ENCODE data around the gene KEAP1.
A peak's percentile ranks its signal among the peaks of the same experiment; 100 is the strongest.
"Not testable (repeated sequence)": the region's sequence is repeated elsewhere in the genome, so short reads cannot be mapped to it uniquely, and the experiment has no call there.

The KEAP1 gene

DNA sequence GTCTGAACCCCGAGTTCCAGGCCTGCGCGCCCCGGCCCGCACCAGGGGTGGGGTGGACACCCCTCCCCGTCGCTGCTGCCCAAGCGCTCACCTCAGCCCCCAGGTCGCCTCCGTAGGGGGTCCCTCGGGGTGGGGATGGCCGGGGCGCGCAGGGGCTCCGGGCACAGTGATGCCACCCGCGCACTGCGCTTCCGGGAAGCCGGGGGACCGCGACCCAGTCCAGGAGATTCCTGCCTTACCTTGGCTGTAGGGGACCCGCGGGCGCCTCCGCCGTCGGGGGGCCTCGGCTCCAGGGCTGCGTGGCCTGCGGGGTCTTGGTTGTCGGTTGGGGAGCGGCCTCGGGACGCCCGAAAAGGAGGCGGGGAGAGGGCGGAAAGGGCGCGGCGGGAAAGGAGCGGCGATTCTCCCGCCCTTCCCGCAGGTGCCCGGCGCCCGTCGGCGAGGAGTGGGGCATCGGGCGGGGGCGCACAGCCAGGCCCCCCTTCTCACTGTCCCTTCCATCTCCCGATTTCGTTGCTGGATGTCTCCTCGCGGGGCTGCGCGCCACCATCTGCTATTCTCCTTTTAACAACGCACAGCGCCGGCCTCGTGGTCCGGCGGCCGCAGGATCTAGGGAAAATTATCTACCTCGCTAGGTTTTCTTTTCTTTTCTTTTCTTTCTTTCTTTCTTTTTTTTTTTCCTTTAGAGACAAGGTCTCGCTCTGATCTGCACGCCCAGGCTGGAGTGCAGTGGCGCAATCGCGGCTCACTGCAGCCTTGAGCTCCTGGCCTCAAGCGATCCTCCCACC, at the start of gene KEAP1:
Gene KEAP1 (minus strand): TSS at position 355 of the 788 bp plus-strand sequence. CDS start 3,323 bp downstream, outside the sequence.
- DNase-seq (ENCODE audit: low spot score): no peak

DNA sequence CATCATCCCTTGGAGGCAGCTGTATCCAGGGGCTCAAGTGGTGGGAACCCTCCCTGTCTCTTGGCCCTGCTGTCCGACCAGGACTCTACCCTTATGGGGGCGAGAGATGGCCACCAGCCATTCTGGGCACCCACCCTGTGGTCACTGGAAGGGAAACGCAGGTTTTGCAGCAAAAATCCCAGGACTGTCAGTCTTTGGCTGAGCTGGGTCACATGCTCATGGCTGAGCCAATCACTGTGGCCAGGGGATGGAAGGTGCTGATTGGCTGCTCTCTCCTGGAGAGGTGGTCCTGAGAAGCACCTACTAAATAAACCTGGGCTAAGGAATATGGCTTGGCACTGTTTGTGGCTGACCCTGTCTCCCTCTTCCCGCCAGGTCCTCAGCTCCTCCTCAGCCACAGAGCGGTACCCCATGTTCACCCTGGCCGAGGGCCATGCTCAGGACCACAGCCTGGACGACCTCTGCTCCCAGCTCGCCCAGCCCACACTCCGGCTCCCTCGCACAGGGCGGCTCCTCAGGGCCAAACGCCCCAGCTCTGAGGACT, 49.4 kb upstream of the KEAP1 start:
- DNase-seq (ENCODE audit: low spot score): no peak

DNA sequence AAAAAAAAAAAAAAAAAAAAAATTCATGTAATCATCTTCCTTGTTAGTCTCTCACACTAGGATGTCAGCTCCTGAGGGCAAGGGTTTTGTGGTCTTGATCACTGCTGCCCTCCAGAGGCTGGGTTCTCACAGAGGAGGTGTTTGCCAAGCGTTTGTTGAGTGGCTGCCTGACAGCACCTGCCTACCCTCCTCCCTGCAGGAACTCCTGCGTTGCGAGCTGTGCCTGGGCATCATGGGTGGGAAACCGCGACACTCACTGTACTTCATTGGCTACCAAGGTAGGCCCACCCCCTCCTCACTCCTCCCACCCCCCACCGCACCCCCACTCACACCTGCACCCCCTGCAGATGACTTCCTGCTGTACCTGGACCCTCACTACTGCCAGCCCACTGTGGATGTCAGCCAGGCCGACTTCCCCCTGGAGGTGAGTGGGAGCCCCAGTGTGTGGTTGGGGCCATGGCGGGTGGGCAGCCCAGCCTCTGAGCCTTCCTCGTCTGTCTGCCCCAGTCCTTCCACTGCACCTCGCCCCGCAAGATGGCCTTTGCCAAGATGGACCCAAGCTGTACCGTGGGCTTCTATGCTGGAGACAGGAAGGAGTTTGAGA, 48.6 kb upstream of the KEAP1 start:
- DNase-seq (ENCODE audit: low spot score): peak; percentile 49

DNA sequence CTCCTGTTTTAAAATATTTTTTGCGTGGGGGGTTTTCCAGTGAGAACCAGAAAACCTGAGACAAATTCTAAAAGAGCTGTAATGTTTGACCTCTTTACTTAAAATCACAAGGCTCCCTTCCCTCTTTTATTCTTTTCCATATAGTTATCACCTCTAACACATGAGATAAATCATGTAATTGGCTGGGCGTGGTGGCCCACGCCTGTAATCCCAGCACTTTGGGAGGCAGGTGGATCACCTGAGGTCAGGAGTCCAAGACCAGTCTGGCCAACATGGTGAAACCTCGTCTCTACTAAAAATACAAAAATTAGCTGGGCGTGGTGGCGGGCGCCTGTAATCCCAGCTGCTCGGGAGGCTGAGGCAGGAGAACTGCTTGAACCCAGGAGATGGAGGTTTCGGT, 47.9 kb upstream of the KEAP1 start:
- DNase-seq (ENCODE audit: low spot score): not testable (repeated sequence)

DNA sequence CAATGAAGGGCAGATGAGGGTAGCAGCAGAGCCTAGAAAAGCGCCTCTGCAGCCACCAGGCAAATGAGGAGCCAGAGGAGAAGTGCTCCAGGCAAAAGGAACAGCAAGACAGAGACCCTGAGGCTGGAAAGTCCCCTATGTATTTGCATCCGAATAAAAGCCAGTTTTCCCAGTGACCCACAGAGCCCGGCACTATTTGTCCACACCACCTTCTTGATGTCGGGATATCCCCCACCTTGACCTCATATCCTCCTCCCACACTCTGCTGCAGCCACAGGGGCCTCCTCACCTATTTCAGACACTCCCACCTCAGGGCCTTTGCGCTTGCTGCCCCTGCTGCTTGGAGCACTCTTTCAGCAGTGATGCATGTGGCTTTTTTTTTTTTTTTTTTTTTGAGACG, 47.2 kb upstream of the KEAP1 start:
- no peak for DNase-seq (ENCODE audit: low spot score)

DNA sequence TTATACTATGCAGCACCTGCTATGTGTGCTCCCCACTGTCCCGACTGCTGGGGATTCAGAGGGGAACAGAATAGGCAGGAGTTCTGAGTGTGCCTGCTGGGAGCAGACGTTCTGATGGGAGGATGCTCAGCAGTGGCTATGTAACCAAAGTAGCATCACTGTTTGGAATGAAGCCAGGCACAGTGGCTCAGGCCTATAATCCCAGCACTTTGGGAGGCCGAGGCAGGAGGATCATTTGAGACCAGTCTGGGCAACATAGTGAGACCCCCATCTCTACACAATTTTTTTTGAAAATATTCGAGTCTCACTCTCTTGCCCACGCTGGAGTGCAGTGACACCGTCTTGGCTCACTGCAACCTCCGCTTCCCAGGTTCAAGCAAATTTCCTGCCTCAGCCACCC, 46.6 kb upstream of the KEAP1 start:
- DNase-seq (ENCODE audit: low spot score): no peak

DNA sequence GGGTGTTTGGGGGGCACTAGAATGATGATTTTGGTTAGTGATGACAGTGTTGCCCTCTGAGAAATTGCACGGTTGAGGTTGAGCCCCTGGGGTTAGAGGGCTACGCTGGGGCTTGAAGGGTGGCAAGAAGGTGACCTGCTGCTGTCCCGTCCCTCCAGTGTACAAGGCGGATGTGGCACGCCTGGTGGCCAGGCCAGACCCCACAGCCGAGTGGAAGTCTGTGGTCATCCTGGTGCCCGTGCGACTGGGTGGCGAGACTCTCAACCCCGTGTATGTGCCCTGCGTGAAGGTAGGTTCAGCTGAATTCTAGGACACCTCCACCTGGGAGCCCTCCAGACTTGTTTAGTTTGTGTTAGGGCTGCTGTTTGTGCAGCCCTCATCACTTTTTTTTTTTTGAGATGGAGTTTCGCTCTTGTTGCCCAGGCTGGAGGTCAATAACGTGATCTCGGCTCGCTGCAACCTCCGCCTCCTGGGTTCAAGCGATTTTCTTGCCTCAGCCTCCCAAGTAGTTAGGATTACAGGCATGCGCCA, 45.7 kb upstream of the KEAP1 start:
- no peak for DNase-seq (ENCODE audit: low spot score)

DNA sequence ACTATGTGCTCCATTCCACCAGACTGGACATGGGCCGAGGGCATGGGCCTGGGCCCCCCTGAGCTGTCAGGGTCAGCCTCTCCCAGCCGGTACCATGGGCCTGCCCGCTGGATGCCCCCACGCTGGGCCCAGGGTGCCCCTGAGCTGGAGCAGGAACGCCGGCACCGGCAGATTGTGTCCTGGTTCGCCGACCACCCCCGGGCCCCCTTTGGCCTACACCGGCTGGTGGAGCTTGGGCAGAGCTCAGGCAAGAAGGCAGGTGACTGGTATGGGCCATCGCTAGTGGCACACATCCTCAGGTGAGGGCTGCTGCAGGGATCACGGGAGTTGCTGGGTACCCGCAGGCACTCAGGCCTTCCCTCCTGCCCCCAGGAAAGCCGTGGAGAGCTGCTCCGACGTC, 43.7 kb upstream of the KEAP1 start:
- DNase-seq (ENCODE audit: low spot score): no peak

DNA sequence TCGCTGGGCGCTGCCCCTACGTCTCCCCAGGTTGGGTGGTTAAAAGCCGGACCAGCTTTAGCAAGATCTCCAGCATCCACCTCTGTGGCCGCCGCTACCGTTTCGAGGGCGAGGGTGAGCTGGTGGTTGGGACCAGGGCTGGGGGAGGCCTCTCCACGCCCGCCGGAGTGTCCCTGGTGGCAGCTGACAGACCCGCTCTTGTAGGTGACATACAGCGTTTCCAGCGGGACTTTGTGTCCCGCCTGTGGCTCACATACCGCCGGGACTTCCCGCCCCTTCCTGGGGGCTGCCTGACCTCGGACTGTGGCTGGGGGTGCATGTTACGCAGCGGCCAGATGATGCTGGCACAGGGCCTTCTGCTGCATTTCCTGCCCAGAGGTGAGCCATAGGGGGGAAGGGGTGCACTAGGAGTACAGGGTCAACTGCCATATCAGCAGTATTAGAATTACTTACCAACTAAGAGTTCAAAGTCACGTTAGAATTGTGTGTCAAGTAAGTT, 41.6 kb upstream of the KEAP1 start:
- no peak for DNase-seq (ENCODE audit: low spot score)

DNA sequence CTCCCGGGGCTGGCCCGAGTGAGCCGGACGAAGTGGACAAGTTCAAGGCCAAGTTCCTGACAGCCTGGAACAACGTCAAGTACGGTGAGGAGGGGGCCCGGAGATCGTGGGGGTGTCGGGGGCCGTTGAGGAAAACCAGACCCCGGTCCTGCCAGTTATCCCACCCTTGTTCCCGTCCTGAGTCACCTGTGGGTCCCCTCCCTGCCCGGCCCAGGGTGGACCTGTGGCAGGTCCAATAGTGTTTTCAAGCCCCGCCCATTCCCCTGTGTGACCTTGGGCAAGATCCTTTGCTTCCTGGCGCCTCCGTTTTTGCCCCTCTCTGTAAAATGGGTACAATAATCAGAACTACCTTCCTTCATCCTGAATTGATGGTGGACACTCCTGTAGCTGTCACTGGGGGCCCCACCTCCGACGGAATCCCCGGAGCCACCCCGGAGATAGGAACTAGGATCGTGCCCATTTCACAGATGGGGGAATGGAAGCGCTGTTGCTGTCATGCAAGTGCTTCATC, 41.1 kb upstream of the KEAP1 start:
- no peak for DNase-seq (ENCODE audit: low spot score)

DNA sequence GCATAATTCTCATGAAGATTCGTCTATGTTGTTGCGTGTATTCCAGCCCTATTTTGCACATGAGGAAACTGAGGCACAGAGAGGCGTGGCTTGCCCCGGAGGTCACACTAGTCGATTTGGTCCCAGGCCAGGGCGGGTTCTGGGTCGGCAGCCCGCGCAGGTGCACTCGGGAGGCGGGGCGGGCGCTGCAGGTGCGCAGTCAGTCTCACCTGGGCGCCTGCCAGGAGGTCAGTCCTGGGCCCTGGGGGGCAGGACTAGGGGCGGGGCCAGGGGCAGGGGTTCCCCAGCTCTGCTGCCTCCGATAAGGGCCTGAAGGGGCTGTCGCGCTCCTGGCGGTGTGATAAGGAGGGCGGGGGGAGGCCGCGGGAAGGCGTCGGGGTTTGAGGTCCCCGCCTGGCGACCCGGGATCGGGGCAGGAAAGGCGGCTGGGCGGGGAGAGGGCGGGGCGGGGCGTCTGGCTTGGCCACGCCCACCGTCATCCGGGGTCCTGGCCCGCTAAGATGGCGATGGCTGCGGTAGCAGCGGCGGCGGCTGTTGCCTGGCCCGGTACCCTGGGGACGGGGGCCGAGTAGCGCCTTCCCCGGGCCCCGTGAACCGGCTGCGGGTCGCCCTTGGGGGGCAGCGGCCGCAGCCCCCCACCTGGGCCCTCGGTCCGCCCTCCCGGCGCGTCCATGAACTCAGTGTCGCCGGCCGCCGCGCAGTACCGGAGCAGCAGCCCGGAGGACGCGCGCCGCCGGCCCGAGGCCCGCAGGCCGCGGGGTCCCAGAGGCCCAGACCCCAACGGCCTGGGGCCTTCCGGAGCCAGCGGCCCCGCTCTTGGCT, 40.5 kb upstream of the KEAP1 start, which contains the start of gene ATG4D:
Gene ATG4D (plus strand): TSS at position 485 of the 822 bp plus-strand sequence. CDS start 187 bp downstream, at position 672.
- peak; percentile 47 for DNase-seq (ENCODE audit: low spot score)

DNA sequence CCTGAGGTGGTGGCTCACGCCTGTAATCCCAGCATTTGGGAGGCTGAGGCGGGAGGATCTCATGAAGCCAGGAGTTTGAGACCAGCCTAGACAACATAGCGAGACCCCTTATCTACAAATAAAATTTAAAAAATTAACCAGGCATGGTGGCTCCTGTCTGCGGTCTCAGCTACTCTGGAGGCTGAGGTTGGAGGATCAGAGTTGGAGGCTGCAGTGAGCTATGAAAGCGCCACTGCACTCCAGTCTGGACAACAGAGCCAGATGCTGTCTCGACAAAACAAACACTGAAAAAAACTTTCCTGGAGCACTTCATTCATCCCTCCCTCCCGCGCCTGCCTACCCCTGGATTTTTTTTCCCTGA, 39.9 kb upstream of the KEAP1 start:
- no peak for DNase-seq (ENCODE audit: low spot score)

DNA sequence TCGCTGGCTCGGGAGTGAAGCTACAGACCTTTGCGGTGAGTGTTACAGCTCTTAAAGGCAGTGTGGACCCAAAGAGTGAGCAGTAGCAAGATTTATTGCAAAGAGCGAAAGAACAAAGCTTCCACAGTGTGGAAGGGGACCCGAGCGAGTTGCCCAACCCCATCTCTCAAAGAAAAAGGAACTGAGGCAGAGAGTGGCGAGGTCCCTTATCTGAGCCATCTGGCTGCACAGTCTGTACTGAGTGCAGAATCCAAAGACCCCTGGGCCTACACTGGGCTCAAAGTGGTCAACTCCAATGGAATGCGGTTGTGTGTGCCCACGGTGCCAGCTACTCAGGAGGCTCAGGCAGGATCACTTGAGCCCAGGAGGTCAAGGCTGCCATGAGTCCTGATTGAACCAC, 35.9 kb upstream of the KEAP1 start:
- DNase-seq (ENCODE audit: low spot score): not testable (repeated sequence)

DNA sequence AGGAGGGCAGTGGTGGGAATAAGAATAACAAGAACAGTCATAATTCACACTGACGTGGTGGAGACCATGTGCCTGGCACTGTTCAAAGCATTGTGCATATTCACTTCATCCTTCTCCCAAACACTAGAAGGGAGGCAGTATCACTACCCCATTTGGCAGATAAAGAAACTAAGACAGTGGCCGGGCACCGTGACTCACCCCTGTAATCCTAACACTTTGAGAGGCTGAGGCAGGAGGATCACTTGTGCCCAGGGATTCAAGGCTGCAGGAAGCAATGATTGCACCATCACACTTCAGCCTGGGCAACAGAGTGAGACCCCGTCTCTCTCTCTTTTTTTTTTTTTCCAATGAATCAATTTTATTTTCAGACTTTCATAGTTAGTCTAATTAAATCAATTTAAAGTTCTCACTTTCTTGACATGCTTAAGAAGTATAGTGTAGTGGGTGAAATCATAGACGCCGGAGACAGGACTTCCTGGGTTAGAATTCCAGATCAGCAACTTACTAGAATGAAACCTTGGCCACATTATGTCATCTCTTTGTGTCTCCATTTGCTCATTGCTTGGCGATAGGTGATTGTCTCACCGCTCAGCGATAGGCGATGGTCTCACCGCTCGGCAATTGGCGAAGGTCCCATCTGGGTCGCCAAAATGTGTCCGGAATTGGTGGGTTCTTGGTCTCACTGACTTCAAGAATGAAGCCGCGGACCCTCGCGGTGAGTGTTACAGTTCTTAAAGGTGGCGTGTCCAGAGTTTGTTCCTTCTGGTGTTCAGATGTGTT, 35.2 kb upstream of the KEAP1 start:
- DNase-seq (ENCODE audit: low spot score): no peak

DNA sequence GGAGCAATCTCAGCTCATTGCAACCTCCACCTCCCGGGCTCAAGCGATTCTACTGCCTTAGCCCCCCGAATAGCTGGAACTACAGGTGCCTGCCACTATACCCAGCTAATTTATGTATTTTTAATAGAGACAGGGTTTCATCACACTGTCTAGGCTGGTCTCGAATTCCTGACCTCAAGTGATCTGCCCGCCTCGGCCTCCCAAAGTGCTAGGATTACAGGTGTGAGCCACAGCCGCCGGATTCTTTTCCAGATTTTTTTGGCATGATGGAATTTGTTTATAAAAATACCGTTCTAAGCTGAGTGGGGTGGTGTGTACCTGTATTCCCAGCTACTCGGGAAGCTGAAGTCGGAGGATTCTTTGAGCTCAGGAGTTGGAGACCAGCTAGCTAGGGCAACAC, 34.5 kb upstream of the KEAP1 start:
- no peak for DNase-seq (ENCODE audit: low spot score)

DNA sequence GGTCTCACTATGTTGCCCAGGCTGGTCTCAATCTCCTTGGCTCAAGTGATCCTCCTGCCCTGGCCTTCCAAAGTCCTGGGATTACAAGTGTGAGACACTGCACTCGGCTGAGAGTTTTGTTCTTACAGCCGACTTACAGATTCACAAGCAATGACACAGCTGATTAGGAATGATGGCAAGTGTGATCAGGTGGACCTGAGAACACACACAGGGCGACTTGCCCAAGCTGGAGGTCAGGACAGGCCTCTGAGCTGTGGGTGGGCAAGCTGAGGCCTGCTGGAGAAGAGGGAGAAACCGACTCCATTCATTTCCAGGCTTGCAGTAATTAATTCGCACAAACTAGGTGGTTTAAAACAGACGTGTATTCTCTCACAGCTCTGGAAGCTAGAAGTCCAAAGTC, 32.5 kb upstream of the KEAP1 start:
- no peak for DNase-seq (ENCODE audit: low spot score)

DNA sequence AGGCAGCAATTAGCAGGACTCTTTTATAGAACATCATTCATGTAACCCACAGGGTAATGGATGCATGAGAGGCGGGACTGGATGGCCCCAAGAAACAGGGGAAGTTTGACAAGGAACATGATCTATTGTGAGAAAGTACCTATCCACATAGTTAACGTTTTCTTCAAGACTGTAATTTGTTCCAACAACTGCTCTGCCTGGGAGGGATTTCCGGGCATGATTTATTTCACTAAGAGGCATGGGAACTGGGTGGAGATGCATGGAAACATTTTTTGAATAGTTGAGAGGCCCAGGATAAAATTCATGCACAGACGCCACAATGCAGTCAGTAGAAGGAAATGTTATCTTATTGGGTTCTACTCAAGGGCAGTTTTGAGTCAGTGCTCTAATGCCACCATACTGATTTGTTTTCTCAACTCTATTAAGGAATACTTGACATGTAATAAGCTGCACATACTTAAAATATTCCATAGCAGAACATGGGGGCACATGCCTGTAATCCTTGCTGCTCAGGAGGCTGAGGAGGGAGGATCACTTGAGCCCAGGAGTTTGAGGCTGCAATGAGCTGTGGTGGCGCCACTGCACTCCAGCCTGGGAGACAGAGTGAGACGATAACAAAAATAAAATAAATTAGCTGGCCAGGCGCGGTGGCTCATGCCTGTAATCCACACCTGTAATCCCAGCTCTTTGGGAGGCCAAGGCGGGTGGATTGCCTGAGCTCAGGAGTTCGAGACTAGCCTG, 30.7 kb upstream of the KEAP1 start:
- DNase-seq (ENCODE audit: low spot score): no peak

DNA sequence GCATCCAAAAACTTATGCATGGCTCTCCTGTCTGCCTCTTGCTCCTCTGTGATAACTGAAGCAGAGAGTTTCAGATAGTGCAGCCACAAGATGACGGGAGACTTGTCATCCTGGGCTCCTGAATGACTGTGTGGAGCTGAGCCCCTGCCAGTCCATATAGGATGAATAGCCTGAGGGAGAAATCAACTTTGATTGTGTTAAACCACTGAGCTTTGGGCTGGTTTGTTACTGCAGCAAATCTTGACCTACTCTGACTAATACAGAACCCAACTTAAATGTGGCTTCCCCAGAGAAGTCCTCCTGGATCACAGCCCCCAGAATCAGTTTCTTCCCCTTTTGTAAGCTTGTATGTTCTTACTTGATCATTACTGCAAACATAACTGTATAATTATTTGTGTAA, 29.3 kb upstream of the KEAP1 start:
- DNase-seq (ENCODE audit: low spot score): no peak

DNA sequence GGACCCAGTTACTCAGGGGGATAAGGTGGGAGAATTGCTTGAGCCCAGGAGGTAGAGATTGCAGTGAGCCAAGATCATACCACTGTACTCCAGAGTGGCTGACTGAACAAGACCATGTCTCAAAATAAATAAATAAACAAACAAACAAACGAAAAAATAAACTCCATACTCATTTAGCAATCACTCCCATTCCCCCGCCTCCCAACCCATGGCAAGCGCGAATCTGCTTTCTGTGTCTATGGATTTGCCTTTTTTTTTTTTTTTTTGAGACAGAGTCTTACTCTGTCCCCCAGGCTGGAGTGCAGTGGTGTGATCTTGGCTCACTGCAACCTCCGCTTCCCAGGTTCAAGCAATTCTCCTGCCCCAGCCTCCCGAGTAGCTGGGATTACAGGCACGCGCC, 23.7 kb upstream of the KEAP1 start:
- DNase-seq (ENCODE audit: low spot score): not testable (repeated sequence)

DNA sequence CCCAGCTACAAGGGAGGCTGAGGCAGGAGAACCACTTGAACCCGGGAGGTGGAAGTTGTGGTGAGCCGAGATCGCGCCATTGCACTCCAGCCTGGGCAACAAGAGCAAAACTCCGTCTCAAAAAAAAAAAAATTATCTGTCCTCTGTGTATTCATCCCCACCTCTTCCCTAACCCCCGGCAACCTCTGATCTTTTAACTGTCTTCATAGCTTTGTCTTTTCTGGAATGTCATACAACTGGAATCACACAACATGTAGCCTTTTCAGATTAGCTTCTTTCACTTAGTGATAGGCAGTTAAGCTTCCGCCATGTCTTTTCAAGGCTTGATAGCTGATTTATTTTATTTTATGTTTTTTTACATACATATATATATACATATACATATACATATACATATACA, 22.5 kb upstream of the KEAP1 start:
- no peak for DNase-seq (ENCODE audit: low spot score)
